GM18870 (cell line): ENCODE data around the gene INSRR.

Experiments used
- ATAC-seq: cut with Tn5 transposase; IDR thresholded peaks from one replicate; pipeline ENCODE4 v1.9.1; 2021; ENCODE audit warnings: moderate library complexity; ENCODE audit not compliant: unreplicated experiment

The INSRR gene

DNA sequence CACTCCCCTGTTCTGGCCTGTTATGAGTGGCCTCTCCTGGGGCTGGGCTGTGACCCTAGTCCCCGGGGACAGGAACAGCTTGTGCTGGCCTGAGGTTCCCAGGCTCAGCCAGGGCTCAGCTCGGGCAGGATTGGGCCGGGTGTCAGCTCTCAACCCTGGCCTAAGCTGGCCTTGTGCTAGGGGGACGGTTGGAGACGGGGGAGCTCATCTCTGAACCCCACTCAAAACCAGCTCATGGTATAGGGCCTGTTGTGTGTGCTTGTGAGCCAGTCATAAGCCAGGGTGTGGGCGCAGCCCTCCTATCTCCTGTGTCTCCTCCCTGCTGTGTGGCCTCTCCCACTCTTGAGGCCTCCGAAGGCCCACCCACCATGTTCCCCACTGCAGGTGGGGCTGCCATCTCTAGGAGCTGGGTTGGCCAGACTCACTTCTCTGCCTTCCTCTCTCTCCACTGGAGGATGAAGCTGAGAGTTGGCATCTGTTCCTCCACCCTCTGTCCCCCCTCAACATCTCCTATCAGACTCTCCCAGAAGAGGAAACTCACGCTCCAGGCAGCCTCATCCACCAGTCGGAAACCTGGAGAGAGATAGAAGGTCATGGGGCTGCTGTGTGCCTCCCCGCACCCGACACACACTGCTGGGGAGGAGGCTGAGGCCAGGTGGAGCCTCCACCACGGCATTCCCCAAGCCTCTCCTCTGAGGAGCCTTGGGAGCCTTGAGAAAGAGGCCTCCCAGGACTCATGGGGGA lies 36.0 kb upstream of the INSRR start:
- no peak for ATAC-seq

GRCh38 chr1:156894001-156894400 lies 35.1 kb upstream of the INSRR start:
- ATAC-seq: no peak

DNA sequence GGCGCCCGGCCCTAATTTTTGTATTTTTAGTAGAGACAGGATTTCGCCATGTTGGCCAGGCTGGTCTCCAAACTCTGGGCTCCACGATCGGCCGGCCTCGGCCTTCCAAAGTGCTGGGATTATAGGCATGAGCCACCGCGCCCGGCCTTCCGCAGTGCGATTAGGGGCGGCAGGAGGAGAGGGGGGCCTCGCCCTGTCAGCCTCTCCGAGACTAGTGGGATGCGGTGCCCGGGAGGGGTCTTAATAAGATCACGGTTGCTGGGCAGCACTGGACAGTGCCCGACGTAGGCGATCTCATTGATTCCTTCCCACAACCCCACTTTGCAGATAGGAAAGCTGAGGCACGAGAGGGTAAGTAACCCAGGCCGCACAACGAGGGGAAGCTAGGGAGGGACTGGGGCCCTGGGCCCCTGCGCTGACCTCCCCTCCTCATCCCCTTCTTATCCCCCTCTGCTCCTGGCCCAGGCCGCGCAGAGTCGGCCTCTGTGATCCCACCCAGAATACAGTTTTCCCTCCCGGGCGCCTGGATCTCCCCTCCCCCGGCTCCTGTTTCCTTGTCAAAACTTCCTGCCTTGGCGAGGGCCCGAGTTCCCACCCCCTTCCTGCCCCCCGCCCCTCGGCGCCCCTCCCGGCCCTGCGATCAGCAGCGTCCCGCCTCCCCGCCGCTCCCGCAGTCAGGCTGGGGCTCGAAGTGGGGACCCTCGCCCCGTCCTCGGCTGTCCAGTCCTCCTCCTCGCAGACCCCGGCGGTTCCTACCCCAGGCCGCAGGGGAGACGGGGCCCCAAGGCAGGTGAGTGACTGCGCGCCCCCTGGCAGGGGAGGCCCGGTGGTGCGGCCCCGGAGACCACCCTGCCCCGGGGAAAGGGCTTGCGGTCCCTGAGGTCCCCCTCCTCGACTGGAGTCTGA lies 34.4 kb upstream of the INSRR start, which contains the start of gene PEAR1:
Gene PEAR1 (plus strand): TSS at position 671 of the 906 bp plus-strand sequence. CDS start 10,209 bp downstream, outside the sequence.
- ATAC-seq: no peak

DNA sequence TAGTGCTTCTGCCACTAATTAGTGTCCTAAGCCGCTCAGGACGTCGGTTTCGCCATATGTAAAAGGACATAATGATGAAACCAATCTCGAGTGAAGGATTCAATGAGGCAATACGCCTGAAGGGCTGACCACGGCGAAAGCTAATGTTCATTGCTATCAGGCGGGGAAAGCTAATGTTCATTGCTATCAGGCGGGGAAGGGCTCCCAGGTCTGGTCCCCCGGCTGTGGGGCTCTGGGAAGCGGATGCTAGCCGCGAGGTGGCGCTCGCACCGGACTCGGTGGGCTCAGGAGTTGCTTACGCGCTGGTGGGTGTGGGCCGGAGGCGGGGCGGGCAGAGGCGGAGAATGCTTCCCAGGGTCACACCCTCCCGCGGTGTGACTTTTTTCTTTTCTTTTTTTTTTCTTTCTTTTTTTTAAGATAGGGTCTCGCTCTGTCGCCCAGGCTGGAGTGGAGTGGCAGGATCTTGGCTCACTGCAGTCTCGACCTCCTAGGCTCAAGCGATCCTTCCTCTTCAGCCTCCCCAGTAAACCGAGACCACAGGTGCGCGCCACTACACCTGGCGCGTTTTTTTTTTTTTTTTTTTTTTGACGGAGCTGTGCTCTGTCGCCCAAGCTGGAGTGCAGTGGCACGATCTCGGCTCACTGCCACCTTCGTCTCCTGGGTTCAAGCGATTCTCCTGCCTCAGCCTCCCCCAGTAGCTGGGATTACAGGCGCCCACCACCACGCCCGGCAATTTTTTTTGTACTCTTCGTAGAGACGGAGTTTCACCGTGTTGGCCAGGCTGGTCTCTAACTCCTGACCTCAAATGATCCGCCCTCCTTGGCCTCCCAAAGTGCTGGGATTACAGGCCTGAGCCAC lies 33.5 kb upstream of the INSRR start:
- no peak for ATAC-seq

DNA sequence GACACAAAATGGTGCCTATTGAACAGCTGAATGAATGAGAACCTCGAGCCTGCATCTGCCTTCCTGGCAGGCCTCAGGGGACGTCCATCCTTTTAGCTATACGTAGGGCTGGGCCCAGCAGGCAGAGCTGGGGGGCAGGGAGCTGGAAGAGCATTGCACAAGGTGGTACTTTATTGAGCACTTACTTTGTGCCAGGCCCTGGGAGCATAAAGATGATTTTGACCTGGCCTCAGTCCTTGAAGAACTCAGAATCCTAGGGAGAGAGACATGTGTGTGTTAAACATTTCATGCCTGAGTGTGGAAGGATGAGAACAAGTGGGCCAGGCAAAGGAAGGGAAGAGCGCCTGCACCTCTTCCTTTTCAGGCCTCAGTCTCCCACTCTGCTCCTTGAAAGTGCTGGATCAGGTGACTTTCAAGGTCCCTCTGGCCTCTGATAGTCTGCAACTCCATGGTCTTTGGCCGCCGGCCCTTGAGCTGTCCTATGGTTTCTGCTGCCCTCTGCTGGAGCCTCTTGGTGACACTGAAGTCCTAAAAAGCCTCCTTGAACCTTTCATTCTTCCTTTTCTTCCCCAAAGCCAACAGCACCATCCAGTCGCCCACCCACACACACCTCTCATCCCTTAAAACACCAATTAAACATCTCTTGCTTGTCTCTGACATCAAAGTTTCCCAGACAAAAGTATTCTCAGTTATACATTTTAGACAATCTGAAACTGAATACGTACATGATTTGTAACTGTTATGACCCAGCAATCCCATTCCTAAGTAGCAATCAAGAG lies 31.1 kb upstream of the INSRR start:
- no peak for ATAC-seq

- ATAC-seq: no peak
Measured at GRCh38 chr1:156887734-156888133, 28.8 kb upstream of the INSRR start.

DNA sequence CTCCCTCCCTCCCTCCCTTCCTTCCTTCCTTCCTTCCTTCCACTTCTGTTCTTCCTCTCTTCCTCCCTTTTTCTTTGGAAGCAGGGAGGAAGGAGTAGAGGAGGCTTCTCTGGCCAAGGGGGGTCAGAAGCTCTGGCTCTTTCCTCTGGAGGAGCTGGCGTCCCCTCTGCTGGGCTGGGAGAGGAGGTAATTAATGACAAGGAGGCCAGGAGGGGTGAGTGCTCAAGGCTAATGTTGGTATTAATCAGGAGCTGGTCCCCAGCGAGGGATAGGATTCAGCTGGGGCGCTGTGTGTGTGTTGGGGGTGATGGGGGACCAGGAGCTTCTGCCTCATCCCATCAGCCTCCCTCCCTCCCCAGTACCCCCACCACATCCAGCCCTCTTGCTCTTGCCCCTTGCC lies 28.4 kb upstream of the INSRR start:
- no peak for ATAC-seq

GRCh38 chr1:156886583-156887281 lies 27.8 kb upstream of the INSRR start:
- no peak for ATAC-seq

- ATAC-seq: no peak
Measured at GRCh38 chr1:156885880-156886355, 27.0 kb upstream of the INSRR start.

GRCh38 chr1:156885314-156885713 lies 26.4 kb upstream of the INSRR start:
- ATAC-seq: no peak

DNA sequence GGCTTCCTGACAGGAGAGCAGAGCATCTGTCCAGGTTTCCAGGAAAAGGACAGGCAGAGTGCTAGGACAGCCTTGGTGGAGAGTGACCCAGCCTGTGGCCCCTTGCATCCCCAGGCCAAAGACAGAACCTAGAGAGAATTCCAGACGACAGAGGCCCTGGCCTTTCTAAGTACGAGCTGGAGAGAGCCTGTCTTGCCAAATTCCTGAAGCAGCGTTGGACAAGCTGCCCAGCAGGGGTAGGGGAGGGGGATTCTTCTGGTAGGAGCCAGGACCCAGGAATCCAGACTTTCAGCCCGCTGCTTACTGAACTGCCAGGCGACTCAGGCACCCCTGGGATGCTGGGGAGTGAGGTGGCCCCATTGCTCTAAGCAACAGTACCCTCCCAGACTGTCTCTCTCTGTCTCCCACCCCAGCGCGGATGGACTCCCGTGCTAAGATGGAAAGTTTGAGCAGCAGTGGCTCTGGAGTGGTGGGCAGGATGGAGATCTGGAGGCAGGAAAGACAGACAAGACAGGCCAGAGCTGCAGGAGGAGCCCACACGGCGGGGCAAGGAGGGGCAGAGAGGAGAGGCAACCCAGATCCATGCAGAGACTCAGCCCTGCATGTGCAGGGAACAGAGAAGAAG lies 25.8 kb upstream of the INSRR start:
- ATAC-seq: no peak

GRCh38 chr1:156883919-156884318 lies 25.0 kb upstream of the INSRR start:
- ATAC-seq: no peak

- ATAC-seq: no peak
Measured at GRCh38 chr1:156882543-156882942, 23.6 kb upstream of the INSRR start.

GRCh38 chr1:156881663-156882062 lies 22.7 kb upstream of the INSRR start:
- no peak for ATAC-seq

GRCh38 chr1:156881101-156881500 lies 22.2 kb upstream of the INSRR start:
- ATAC-seq: no peak

DNA sequence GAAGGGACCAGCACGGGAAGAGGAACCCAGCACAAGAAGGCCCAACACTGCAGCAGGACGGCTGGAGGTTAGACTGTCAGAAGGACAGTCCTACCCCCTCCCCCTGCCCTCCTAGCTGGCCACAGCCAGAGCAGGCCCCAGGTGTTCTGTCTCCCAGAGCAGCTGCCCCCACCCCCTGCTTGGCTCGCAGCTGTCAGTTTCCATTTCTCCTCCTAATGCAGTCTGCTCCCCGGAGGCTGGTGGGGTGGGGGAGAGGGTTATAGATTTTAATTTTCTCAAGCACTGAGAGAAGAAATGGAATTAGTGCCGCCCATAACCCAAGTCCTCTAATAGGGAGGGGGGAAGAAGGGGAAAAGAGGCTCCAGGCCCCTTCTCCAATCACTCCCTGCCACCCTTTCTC lies 21.6 kb upstream of the INSRR start:
- no peak for ATAC-seq

- no peak for ATAC-seq
Measured at GRCh38 chr1:156879876-156880275, 21.0 kb upstream of the INSRR start.

GRCh38 chr1:156877433-156878170 lies 18.7 kb upstream of the INSRR start:
- no peak for ATAC-seq
